HCEC 1CT (cell line): ENCODE results near the gene SEC11C.
"Not testable (repeated sequence)": the region's sequence is repeated elsewhere in the genome, so short reads cannot be mapped to it uniquely, and the experiment has no call there.

Experiments
- DNase-seq: peaks from one replicate; pipeline ENCODE4 v3.0.0-alpha.2; 2017

SEC11C gene

GRCh38 chr18:59139615-59140301 is at the start of gene SEC11C:
TSS of gene SEC11C (plus strand) at chr18:59139884. CDS start at chr18:59139949, 65 bp downstream.
- peak; percentile 92 for DNase-seq

GRCh38 chr18:59090966-59091603 is 48.6 kb upstream of the SEC11C start:
- DNase-seq = no peak

- DNase-seq = no peak
Measured at GRCh38 chr18:59093668-59094067, 46.0 kb upstream of the SEC11C start.

- no peak for DNase-seq
Measured at GRCh38 chr18:59094569-59094968, 45.1 kb upstream of the SEC11C start.

GRCh38 chr18:59096098-59096789 is 43.4 kb upstream of the SEC11C start:
- no peak for DNase-seq

- DNase-seq = no peak
Measured at GRCh38 chr18:59101830-59102414, 37.8 kb upstream of the SEC11C start.

- no peak for DNase-seq
Measured at GRCh38 chr18:59109375-59109774, 30.3 kb upstream of the SEC11C start.

- DNase-seq = no peak
Measured at GRCh38 chr18:59114160-59114559, 25.5 kb upstream of the SEC11C start.

- peak; percentile 89 for DNase-seq
Measured at GRCh38 chr18:59123588-59124369, 15.9 kb upstream of the SEC11C start.

- no peak for DNase-seq
Measured at GRCh38 chr18:59124370-59124704, 15.3 kb upstream of the SEC11C start.

GRCh38 chr18:59127047-59127446 is 12.6 kb upstream of the SEC11C start:
- DNase-seq = no peak

GRCh38 chr18:59129951-59130703 is 9.6 kb upstream of the SEC11C start:
- no peak for DNase-seq

- DNase-seq = no peak
Measured at GRCh38 chr18:59132810-59133465, 6.7 kb upstream of the SEC11C start.

- DNase-seq = peak; percentile 82
Measured at GRCh38 chr18:59139291-59139614, 431 bp upstream of the SEC11C start.

GRCh38 chr18:59140302-59140885 is 710 bp downstream of the SEC11C start:
- DNase-seq = peak; percentile 15

GRCh38 chr18:59141294-59142068 is 1.8 kb downstream of the SEC11C start:
- DNase-seq = no peak

GRCh38 chr18:59142274-59142673 is 2.6 kb downstream of the SEC11C start:
- DNase-seq = no peak

GRCh38 chr18:59142800-59143416 is 3.2 kb downstream of the SEC11C start:
- DNase-seq = not testable (repeated sequence)

- DNase-seq = peak; percentile 12
Measured at GRCh38 chr18:59143441-59143840, 3.8 kb downstream of the SEC11C start.

- no peak for DNase-seq
Measured at GRCh38 chr18:59144483-59144882, 4.8 kb downstream of the SEC11C start.
